ENCODE data around the gene AGL. TPM values are rescaled to one million over a fixed set of nuclear protein-coding genes. Genes with fewer than 3 reads are reported as not detected.

The AGL gene
- total RNA-seq, 2 donors from 2014 or later = 89.2 to 102 TPM

DNA sequence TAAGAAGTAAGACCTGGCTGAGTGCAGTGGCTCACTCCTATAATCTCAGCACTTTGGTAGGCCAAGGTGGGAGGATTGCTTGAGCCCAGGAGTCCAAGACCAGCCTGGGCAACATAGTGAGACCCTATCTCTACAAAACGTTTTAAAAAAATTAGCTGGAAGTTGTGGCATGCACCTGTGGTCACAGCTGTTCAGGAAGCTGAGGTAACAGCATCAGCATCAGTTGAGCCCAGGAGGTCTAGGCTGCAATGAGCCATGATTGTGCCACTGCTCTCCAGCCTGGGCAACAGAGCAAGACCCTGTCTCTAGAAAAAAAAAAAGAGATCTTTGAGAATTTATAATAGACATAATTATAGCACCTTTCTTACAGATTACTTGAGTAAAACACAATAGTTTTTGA lies 36.0 kb downstream of the AGL start:
- 73 to 93% methylated on average over 1 of the region's 1 CpG for WGBS, 2 experiments (ENCODE audit: insufficient coverage in 1 of 2, insufficient read length in 1 of 2)
- H3K9ac ChIP-seq (ENCODE audit: extremely low read depth, low read length, poor library complexity, severe bottlenecking) = no peak overlapping the region
- no peak overlapping the region for H3K27ac ChIP-seq (ENCODE audit: low read depth, low read length)
- H3K9me3 ChIP-seq (ENCODE audit: control insufficient read depth, low read length) = peaks cover 30% of the 10 kb centered on the region
- Mint-ChIP-seq H3K4me3 (no peak overlapping the region), H3K9me3 (peaks cover 17% of the 10 kb centered on the region), H3K27me3 (ENCODE audit: insufficient read depth) (no peaks in the 10 kb centered on the region), H3K36me3 (ENCODE audit: low read depth) (peaks cover 81% of the 10 kb centered on the region), H3K4me1 (peaks cover 12% of the 10 kb centered on the region), H3K27ac (no peak overlapping the region)
- DNase-seq = no peak
- H3K36me3 ChIP-seq (ENCODE audit: control insufficient read depth, insufficient read depth, low read length) = peaks cover 97% of the 10 kb centered on the region
- H3K4me3 ChIP-seq (ENCODE audit: low read length) = no peak overlapping the region
- no peaks in the 10 kb centered on the region for H3K4me1 ChIP-seq (ENCODE audit: control insufficient read depth, insufficient read depth, low read length)
- TF ChIP-seq, protein P1, sequence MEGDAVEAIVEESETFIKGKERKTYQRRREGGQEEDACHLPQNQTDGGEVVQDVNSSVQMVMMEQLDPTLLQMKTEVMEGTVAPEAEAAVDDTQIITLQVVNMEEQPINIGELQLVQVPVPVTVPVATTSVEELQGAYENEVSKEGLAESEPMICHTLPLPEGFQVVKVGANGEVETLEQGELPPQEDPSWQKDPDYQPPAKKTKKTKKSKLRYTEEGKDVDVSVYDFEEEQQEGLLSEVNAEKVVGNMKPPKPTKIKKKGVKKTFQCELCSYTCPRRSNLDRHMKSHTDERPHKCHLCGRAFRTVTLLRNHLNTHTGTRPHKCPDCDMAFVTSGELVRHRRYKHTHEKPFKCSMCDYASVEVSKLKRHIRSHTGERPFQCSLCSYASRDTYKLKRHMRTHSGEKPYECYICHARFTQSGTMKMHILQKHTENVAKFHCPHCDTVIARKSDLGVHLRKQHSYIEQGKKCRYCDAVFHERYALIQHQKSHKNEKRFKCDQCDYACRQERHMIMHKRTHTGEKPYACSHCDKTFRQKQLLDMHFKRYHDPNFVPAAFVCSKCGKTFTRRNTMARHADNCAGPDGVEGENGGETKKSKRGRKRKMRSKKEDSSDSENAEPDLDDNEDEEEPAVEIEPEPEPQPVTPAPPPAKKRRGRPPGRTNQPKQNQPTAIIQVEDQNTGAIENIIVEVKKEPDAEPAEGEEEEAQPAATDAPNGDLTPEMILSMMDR (conservative IDR thresholded peaks at IDR 0.05) = no peak
- no peaks in the 10 kb centered on the region for H3K27me3 ChIP-seq (ENCODE audit: control insufficient read depth, insufficient read depth, low read length, poor library complexity, severe bottlenecking)

DNA sequence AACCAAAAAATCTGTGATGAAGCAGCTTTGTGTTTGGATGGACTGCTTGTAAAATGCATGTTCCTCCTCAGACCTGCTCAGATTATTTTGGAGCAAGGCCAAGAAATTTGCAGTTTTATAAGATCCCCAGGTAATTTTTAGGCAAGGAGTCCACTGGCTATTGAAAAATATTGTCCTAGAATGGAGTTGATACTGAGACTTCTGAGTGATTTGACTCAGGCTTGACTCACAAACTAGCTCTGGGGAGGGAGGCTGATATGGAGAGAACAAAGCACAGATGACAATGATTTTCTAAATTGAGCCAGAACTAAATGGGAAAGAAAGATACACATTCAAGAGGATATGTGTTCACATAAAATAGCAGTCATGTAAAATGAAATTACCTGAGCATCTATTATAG lies 36.7 kb downstream of the AGL start:
- H3K4me1 ChIP-seq (ENCODE audit: control insufficient read depth, insufficient read depth, low read length) = no peaks in the 10 kb centered on the region
- H3K36me3 ChIP-seq (ENCODE audit: control insufficient read depth, insufficient read depth, low read length) = peaks cover 98% of the 10 kb centered on the region
- TF ChIP-seq, protein P1 (conservative IDR thresholded peaks at IDR 0.05) = no peak
- no peak overlapping the region for H3K27ac ChIP-seq (ENCODE audit: low read depth, low read length)
- H3K9ac ChIP-seq (ENCODE audit: extremely low read depth, low read length, poor library complexity, severe bottlenecking) = no peak overlapping the region
- Mint-ChIP-seq H3K9me3 (peaks cover 17% of the 10 kb centered on the region), H3K27me3 (ENCODE audit: insufficient read depth) (no peaks in the 10 kb centered on the region), H3K4me1 (peaks cover 12% of the 10 kb centered on the region), H3K4me3 (no peak overlapping the region), H3K27ac (peak overlapping the region; percentile 16), H3K36me3 (ENCODE audit: low read depth) (peaks cover 79% of the 10 kb centered on the region)
- DNase-seq = no peak
- H3K27me3 ChIP-seq (ENCODE audit: control insufficient read depth, insufficient read depth, low read length, poor library complexity, severe bottlenecking) = no peaks in the 10 kb centered on the region
- H3K4me3 ChIP-seq (ENCODE audit: low read length) = no peak overlapping the region
- peaks cover 30% of the 10 kb centered on the region for H3K9me3 ChIP-seq (ENCODE audit: control insufficient read depth, low read length)

DNA sequence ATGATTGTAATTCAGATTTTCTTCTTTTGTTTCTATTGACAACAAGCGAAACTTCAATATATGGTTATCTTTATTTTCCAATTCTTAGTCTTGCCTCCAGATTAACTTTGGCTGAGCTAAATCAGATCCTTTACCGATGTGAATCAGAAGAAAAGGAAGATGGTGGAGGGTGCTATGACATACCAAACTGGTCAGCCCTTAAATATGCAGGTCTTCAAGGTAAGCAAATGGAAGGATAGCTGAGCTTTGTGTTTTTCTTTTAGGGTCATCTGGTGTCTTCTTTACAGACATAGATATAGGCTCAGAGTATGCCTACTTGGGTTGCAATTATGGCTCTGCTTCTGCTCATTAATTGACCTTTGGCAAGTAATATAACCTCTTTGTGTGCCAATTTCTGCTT lies 37.7 kb downstream of the AGL start:
- TF ChIP-seq, protein P1 (conservative IDR thresholded peaks at IDR 0.05) = no peak
- H3K9me3 Mint-ChIP-seq = peaks cover 17% of the 10 kb centered on the region
- Histone ChIP-seq H3K9ac (ENCODE audit: extremely low read depth, low read length, poor library complexity, severe bottlenecking) (no peak overlapping the region), H3K9me3 (ENCODE audit: control insufficient read depth, low read length) (peaks cover 30% of the 10 kb centered on the region), H3K36me3 (ENCODE audit: control insufficient read depth, insufficient read depth, low read length) (peaks cover 98% of the 10 kb centered on the region), H3K4me3 (ENCODE audit: low read length) (no peak overlapping the region), H3K27ac (ENCODE audit: low read depth, low read length) (no peak overlapping the region), H3K27me3 (ENCODE audit: control insufficient read depth, insufficient read depth, low read length, poor library complexity, severe bottlenecking) (no peaks in the 10 kb centered on the region), H3K4me1 (ENCODE audit: control insufficient read depth, insufficient read depth, low read length) (no peaks in the 10 kb centered on the region)
- H3K4me3 Mint-ChIP-seq = no peak overlapping the region
- no peak overlapping the region for H3K27ac Mint-ChIP-seq
- H3K4me1 Mint-ChIP-seq = peaks cover 12% of the 10 kb centered on the region
- H3K36me3 Mint-ChIP-seq (ENCODE audit: low read depth) = peaks cover 78% of the 10 kb centered on the region
- WGBS, 2 experiments (ENCODE audit: insufficient coverage in 1 of 2, insufficient read length in 1 of 2) = 80 to 95% methylated on average over 1 to 2 of the region's 2 CpGs
- H3K27me3 Mint-ChIP-seq (ENCODE audit: insufficient read depth) = no peaks in the 10 kb centered on the region
- DNase-seq = no peak
